HG02870 (cell line): ENCODE measurements around the gene PNMA8B.
"Not testable (repeated sequence)": the region's sequence is repeated elsewhere in the genome, so short reads cannot be mapped to it uniquely, and the experiment has no call there.

Experiments
- ATAC-seq: cut with Tn5 transposase; IDR thresholded peaks from one replicate; pipeline ENCODE4 v1.9.1; 2021; ENCODE audit warnings: mild to moderate bottlenecking, moderate library complexity; ENCODE audit not compliant: unreplicated experiment

Gene PNMA8B, protein sequence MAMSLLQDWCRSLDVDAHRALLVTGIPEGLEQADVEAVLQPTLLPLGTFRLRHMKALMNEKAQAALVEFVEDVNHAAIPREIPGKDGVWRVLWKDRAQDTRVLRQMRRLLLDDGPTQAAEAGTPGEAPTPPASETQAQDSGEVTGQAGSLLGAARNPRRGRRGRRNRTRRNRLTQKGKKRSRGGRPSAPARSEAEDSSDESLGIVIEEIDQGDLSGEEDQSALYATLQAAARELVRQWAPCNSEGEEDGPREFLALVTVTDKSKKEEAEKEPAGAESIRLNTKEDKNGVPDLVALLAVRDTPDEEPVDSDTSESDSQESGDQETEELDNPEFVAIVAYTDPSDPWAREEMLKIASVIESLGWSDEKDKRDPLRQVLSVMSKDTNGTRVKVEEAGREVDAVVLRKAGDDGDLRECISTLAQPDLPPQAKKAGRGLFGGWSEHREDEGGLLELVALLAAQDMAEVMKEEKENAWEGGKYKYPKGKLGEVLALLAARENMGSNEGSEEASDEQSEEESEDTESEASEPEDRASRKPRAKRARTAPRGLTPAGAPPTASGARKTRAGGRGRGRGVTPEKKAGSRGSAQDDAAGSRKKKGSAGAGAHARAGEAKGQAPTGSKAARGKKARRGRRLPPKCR

DNA sequence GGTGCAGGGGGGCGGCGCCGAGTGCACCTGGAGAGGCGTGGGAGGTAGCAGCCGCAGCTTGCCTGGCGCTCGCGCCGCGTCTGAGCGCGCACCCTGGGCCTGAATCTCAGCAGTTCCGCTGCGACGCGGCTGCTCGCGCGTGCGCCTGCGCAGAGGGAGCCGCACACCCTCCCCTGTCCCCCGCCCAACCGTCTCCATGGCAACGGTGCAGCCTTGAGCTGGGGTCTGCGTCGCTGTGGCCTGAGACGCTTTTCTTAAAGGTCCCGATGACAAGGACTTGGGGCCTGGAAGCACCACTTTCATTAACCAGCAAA, at the start of gene PNMA8B:
Gene PNMA8B (minus strand): TSS at position 82 of the 314 bp plus-strand sequence. CDS start 402 bp downstream, outside the sequence.
- ATAC-seq: no peak

DNA sequence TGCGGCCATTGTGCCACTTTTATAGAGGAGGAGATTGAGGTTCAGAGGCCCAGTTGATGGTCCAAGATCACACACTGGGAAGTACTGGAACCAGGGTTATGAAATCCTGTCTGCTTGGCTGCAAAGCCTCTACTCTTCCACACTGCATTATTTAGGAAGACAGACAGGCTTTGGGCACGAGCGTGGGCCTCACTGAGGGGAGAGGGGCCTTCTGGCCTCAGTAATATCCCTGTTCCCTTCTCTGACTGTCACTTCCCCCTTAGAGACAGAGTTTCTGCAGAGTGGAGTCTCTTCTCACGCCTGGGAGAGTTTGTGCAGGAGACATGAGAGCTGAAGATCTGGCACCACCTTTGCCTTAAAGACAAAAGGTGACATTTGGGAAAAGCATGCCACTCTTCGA, 49.0 kb upstream of the PNMA8B start:
- no peak for ATAC-seq

DNA sequence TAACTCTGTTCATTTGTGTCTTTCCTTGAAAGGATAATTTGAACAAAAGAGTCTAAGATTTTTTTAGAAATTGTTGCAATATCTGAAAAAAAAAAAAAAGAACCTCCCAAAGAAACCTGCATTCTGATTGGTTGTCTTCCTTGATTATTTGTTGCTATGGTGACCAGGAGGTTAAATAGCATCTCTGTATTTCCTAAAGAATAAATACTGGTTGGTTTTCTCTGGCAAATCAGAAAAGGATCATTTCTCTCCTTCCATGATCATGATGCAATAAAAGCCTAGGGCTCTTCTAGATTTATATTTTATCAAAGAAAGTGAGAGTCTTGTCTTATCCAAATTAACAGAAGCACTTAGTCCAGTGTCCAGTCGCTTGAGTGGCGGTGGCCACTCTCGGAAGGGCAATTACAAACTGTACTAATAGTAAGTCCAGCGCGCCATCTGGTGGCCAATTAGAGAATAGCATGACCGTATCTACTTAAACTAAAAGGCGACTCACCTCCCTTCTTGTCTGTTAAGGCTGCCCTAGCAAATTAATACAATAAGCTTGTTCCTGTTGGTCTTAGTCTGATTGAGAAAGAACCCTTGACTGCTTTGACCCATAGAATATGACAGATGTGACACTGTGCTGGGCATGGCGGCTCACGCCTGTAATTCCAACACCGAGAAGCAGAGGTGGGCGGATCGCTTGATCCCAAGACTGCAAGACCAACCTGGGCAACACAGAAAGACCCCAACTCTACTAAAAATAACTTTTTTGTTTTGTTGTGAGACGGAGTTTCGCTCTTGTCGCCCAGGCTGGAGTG, 47.0 kb upstream of the PNMA8B start:
- no peak for ATAC-seq

DNA sequence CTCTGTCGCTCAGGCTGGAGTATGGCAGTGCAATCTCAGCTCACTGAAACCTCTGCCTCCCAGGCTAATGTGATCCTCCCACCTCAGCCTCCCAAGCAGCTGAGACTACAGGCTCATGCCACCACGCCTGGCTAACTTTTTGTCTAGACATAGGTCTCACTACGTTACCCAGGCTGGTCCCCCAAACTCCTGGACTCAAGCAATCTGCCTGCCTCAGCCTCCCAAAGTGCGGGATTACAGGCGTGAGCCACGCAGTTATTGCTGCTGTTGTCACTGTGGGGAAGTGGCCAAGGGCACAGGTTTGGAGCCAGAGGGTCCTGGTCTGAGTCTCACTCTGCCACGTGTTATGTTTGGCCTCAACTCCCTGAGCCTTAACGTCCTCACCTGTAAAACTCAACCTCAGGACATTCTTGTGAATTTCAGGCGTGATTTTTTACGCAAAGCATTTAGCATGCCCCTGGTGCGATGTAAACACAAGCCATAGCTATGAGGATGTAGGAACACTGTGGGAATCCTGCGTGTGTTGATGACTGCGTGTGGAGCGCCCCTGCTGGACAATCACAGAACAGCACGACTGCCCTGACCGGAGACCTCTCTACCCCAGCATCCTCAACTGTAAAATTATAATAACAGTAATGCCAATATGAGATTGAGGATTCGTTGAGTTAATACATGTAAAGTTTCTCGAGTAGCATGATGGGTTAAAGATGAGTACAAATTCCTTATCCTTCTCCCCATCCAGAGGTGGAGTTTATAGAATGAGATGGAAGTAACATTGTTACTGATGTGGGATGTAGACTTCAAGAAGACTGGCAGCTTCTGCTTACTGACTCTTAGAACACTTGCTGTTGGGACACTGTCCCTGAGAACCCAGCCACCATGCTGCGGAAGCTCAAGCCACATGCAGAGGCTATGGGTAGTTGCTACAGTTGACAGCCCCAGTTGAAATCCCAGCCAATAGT, 41.8 kb upstream of the PNMA8B start:
- no peak for ATAC-seq

DNA sequence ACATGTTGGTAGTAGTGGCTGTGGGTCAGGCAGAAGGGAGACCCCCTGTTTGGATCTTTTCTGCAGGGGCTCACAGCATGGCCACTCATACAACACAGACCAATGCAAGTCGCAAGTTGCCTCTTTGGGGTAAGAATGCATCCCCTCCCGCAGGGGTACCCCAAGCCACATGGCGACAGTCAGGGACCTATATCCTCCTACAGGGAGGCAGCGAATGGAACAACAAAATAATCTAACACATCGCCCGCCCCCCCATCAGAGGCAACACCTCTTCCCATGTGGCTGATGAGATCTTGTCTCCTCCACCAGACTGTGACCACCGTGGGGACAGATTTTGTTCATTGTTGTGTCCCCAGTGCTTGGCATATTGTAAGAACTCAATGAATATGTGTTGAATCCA, 40.7 kb upstream of the PNMA8B start:
- ATAC-seq: no peak

DNA sequence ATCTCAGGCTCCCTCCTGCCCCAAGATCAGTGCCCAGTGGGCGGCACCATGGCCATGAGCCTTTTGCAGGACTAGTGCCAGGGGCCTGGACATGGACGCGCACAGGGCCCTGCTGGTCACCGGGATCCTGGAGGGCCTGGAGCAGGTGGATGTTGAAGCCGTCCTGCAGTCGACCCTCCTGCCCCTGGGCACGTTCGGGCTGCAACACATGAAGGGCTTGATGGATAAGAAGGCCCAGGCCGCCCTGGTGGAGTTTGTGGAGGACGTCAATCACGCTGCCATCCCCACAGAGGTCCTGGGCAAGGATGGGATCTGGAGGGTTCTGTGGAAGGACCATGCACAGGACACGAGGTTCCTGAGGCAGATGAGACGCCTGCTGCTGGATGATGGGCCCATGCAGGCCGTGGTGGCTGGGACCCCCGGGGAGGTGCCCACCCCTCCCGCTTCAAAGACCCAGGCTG, 38.0 kb upstream of the PNMA8B start:
- ATAC-seq: no peak

DNA sequence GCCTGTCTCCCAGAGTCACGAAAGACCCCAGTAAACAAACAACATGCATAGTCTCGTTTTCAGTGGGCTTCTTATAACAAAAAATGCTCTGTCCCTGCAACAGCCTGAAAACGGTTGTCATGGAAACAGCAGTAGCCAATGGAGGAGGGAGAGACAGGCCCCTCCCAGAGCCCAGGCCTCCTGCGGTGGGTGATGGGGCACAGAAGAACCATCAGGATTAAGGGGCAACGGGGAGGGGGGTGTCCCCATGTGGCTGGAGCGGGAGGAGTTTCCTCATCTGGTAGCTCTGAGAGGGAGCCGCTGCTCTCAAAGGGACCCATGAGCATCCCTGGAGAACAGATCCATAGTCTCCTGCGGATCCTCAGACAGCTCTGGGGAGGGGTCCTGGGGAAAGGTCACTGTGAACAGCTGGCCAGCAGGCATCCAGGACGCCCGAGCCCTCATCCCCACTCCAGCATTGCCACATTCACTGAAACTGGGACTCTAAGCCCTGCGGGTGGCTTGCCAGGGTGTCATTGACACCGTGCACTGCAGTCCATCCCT, 37.5 kb upstream of the PNMA8B start:
- no peak for ATAC-seq

DNA sequence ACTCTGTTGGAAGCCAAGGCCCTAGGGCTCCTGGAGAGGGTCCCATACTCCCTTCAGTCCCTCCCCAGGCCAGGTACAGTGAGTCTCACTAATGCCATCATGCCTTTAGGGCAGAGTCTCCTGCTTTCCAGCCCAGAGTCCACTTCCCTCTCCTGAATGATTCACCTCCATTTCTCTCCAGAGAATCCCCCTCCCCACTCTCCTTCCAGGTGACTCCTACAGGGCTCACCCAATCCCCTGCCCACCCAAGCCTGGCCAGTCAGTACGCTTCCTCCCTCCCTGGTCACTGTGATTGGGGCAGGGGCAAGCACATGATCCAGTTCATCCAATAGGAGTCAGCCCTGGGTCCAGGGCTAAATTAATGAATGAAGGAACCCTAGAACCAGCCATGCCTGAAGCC, 35.0 kb upstream of the PNMA8B start:
- ATAC-seq: no peak

DNA sequence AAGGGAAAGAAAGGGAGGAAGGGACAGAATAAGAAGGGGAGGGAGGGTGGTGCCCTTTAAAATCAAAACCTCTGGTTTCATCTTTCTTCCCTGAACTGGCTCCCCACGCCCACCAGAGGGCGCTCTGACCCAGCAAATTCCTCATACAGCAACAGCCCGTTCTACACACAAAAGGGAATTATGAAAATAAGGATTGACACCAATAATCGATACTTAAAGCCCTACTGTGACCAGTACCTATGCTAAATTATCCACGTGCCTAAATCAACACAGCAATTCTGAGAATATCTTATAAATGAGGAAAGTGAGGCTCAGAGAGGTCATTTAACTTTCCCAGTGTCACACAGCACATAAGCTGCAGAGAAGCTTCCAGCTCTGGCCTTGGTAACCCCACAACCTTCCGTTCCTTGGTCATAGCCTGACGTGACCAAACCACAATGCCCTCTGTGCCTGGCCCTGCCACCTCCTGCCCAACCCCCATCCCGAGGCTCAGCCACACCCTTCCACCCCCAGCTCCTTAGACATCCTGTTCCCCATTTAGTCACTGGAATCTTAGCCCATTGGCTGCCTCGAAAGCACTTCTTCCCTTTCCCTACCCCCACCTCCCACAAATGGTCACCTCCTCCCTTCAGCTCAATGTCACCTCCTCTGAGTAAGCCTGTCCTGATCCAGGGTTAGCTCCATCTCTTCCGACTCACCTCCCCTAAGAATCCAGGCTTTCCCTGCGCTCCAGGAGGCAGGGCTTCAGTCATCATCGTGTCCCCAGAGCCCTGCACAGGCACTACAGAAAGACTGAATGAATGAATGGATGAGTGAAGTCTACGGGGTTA, 34.2 kb upstream of the PNMA8B start:
- no peak for ATAC-seq

DNA sequence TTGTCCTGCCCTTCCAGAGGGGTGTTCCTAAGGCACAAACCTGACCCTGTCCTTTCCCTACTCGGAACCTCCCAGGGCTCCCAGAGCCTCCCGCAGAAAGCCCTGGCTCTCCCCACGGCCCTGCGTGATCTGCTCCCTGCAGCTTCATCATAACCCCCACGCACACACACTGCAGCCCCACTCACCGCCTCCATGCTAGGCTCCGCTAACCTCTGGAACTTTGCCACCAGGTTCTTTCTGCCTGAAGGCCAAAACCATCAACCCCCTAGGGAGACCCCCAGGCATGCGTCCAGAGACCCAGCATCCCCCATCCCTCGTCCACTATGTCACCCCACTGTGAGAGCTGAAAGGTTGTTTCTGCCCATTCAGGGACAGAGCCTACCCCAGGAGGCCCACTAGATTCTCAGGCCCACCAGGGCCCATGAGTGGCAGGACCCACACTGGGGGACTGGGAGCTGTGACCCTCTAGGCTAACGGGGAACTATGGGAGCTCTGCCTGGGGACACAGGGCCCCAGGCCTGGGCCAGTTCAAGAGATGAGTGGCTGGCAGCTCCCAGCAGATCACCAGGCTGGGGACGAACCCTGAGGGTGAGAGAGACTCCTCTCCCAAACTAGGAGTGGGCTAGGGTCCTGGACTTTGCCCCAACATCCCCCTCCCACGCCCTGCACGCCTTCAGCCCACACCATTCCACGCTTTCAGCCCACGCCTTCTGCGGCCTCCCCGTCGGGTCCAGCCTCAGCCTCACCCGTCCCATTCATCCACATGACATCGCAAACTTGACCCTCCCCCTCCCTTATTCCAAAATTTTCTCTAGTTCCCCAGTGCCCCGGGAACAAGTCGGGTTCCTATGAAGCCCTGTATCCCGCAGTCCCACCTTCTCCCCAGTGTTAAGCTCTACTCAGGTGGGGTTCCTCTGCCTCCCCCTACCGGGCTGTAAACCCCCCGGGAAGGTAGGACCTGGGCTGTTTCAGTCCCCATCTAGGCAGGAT, 33.2 kb upstream of the PNMA8B start:
- ATAC-seq: no peak

DNA sequence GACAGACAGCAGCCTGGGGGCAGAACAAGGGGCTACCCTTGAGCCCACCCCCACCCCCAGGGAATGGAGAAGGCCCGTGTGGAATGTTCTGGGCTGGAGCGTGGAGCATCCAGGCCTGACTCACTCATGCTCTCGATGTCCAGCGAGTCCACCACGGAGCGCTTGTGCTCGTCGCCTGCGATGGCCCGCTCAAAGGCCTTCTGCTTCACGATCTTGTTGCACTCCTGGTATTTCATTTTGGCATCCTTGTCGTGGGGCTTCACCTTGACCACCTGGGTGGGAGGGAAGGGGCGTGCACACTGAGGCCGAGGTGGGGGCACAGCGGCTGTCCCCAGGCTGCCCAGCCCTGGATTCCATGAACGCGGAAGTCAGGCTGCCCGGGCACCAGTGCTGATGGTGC, 31.1 kb upstream of the PNMA8B start:
- not testable (repeated sequence) for ATAC-seq

DNA sequence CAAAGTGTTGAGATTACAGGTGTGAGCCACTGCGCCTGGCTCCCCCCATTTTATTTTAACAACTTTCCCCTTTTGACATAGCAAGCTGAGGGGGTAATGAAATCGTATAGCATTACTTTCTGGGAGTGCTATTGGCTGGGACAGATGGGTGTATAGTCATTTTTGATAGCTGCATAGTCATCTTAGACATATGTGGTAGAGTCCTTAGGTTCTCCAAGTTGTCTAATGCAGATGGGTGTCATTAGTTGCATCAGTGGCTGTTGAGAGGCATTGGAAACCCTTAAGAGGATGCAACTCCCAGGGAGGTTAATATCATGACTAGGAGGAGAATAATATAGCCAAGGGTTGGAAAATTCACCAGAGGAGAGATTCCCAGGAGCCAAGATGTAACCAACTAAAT, 28.6 kb upstream of the PNMA8B start:
- ATAC-seq: no peak

DNA sequence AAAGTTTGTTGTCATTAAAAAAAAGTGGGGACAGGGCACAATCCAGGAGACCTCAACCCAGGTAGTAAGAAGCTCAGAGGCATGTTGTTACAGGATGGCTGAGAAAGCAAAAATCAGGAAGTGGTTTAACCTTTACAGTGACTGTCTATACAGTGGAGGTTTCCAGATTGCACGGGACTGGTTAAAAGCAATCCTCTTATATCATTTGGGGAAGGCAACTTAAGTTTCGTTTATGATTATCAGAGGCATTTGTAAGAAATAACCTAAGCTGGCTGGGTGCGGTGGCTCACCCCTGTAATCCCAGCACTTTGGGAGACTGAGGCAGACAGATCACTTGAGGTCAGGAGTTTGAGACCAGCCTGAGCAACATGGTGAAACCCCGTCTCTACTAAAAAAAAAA, 27.3 kb upstream of the PNMA8B start:
- not testable (repeated sequence) for ATAC-seq

DNA sequence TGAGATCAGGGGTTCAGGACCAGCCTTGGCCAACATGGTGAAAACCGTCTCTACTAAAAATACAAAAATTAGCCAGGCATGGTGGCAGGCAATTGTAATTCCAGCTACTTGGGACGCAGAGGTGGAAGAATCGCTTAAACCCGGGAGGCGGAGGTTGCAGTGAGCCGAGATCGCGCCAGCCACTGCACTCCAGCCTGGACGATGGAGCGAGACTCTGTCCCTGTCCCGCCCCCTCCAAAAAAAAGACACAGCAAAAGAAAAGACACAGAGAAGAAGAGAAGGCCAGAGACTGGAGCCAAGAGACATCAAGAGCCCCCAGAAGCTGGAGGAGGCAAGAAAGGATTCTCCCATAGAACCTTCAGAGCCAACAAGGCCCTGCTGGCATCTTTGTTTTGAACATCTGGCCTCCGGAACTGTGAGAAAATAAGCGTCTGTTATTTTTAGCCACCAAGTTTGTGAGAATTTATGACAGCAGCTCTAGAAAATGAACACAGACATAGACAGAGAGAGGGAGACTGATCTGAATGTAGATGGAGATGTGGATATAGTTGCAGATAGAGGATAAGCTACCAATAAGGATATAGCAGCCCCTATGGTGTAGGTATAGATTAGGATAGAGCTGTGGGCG, 25.7 kb upstream of the PNMA8B start:
- ATAC-seq: no peak

DNA sequence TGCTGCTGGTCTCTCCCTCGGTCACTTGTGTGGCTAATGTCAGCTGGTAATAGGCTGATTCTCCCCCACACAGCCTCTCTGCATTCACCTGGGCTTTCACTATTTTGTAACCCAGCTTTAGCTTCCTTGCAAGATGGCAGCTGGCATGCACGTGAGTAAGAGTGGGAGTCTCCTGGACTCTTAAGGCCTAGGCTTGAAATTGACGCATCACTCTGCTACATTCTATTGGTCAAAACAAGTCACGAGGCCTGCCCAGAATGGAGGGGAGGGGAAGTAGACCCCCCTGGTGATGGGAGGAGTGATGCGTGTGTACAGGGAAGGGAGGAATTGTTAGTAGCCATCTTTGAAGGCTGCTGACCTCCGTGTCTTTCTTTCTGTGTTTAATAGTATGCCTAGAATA, 24.9 kb upstream of the PNMA8B start:
- no peak for ATAC-seq

DNA sequence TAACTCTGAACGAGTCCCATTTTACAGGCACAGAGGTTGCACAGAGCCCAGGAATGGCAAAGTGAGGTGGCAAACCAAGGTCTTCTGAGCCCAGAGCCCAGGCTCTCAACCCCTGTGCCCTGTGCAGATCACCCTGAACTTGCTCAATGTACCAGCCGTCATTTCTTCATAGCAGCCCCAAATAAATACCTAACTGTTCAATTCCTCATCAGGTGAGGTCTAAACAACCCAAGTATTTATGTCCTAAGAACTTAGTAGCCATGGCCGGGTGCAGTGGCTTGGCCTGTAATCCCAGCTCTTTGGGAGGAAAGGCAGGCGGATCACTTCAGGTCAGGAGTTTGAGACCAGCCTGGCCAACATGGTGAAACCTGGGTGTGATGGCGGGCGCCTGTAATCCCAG, 21.8 kb upstream of the PNMA8B start:
- no peak for ATAC-seq

DNA sequence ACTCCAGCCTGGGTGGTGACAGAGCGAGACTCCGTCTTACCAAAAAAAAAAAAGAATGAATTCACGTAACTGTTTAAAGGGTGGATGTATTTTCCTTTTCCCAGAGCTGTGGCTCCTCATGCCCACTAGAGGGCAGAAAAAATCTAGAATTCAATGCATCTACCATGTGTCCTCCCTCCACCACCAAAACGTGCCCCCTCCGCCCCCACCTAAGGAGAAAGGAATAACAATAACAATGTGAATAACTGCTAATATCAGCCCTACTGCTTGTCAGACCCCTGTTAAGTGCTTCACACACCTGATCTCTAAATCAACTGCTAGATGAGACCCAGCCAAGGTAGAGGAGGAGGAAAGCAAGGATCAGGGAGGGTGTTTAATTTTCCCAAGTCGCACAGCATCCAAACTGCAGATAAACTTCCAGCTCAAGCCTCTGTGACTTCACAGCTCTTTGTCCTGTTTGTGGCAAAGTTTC, 20.2 kb upstream of the PNMA8B start:
- ATAC-seq: no peak

DNA sequence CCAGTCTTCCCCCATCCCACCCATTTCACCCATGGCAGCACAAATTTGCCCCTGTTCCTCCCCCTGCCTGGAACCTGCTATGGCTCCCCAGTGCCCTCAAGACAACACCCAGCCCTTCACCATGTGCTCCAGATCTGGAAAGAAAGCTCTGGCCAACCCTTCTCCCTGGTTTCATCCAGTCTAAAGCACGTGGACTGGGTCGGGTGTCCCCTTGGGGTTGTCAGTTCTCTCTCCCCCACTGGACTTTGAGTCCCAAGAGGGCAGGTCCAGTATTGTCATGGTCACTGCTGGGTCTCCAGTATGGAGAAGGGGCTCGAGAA, 19.6 kb upstream of the PNMA8B start:
- no peak for ATAC-seq
